ENCODE data around the gene JAK1.

DNA sequence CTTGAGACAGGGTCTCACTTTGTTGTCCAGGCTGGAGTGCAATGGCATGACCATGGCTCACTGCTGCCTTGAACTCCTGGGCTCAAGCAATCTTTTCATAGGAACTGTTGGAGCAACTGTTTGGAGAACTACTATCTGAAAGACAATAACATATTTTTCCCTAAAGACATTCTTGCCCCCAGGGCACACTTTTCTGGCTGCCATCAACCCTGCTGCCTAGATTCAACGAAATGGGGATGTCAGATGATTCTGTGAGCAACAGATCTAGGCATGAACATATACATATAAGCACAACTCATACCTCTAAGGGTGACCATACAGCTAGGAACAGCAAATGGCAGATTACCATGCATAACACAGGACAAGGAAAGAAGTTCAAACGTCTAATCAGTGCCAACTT is 27.4 kb downstream of the JAK1 start:
- TF ChIP-seq, protein P1, sequence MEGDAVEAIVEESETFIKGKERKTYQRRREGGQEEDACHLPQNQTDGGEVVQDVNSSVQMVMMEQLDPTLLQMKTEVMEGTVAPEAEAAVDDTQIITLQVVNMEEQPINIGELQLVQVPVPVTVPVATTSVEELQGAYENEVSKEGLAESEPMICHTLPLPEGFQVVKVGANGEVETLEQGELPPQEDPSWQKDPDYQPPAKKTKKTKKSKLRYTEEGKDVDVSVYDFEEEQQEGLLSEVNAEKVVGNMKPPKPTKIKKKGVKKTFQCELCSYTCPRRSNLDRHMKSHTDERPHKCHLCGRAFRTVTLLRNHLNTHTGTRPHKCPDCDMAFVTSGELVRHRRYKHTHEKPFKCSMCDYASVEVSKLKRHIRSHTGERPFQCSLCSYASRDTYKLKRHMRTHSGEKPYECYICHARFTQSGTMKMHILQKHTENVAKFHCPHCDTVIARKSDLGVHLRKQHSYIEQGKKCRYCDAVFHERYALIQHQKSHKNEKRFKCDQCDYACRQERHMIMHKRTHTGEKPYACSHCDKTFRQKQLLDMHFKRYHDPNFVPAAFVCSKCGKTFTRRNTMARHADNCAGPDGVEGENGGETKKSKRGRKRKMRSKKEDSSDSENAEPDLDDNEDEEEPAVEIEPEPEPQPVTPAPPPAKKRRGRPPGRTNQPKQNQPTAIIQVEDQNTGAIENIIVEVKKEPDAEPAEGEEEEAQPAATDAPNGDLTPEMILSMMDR (IDR thresholded peaks at IDR 0.05): no peak
- no peak for TF ChIP-seq POLR2AphosphoS5 (IDR thresholded peaks at IDR 0.05)
- no peak for TF ChIP-seq POLR2A (IDR thresholded peaks at IDR 0.05)
